ENCODE results near the gene CNGB1. TPM values are rescaled to one million over a fixed set of nuclear protein-coding genes. Genes with fewer than 3 reads are reported as not detected.

CNGB1 gene
- polyA plus RNA-seq, 1 experiment: not detected

GRCh38 chr16:57960310-57960709 lies 10.6 kb downstream of the CNGB1 start:
- ChIA-PET POLR2A (no interaction called here), CTCF (interaction anchor here (1.1 kb wide), 1 partner anchor 17 kb away, joined by 3 read pairs; no protein-coding TSS in a partner anchor)
- Histone ChIP-seq H3K27me3 (ENCODE audit: control insufficient read depth, insufficient read depth, low read length) (peaks cover 11% of the 10 kb centered on the region), H3K36me3 (ENCODE audit: control insufficient read depth, insufficient read depth, low read length) (no peaks in the 10 kb centered on the region), H3K4me3 (ENCODE audit: low read depth, low read length) (no peak overlapping the region)
- DNase-seq (ENCODE audit: low read depth): no peak
- no peak for TF ChIP-seq CTCF (IDR thresholded peaks at IDR 0.05; ENCODE audit: insufficient read depth, low read depth, low read length)

GRCh38 chr16:57959804-57960203 lies 11.1 kb downstream of the CNGB1 start:
- TF ChIP-seq CTCF (IDR thresholded peaks at IDR 0.05; ENCODE audit: insufficient read depth, low read depth, low read length): no peak
- ChIA-PET POLR2A (no interaction called here), CTCF (interaction anchor here (1.1 kb wide), 1 partner anchor 16 kb away, joined by 3 read pairs; no protein-coding TSS in a partner anchor)
- Histone ChIP-seq H3K27me3 (ENCODE audit: control insufficient read depth, insufficient read depth, low read length) (peaks cover 11% of the 10 kb centered on the region), H3K4me3 (ENCODE audit: low read depth, low read length) (no peak overlapping the region), H3K36me3 (ENCODE audit: control insufficient read depth, insufficient read depth, low read length) (no peaks in the 10 kb centered on the region)
- no peak for DNase-seq (ENCODE audit: low read depth)

GRCh38 chr16:57959121-57959520 lies 11.8 kb downstream of the CNGB1 start:
- no peak for TF ChIP-seq CTCF (IDR thresholded peaks at IDR 0.05; ENCODE audit: insufficient read depth, low read depth, low read length)
- no peak for DNase-seq (ENCODE audit: low read depth)
- Histone ChIP-seq H3K27me3 (ENCODE audit: control insufficient read depth, insufficient read depth, low read length) (peaks cover 12% of the 10 kb centered on the region), H3K4me3 (ENCODE audit: low read depth, low read length) (no peak overlapping the region), H3K36me3 (ENCODE audit: control insufficient read depth, insufficient read depth, low read length) (no peaks in the 10 kb centered on the region)
- ChIA-PET CTCF (interaction anchor here (0.6 kb wide), 1 partner anchor 59 kb away, joined by 4 read pairs; no protein-coding TSS in a partner anchor), POLR2A (no interaction called here)

GRCh38 chr16:57958544-57958943 lies 12.4 kb downstream of the CNGB1 start:
- DNase-seq (ENCODE audit: low read depth): no peak
- ChIA-PET CTCF (interaction anchor here (0.6 kb wide), 1 partner anchor 58 kb away, joined by 4 read pairs; no protein-coding TSS in a partner anchor), POLR2A (interaction anchor here (0.6 kb wide), 1 partner anchor 26 kb away, joined by 7 read pairs; no protein-coding TSS in a partner anchor)
- peaks cover 13% of the 10 kb centered on the region for H3K27me3 ChIP-seq (ENCODE audit: control insufficient read depth, insufficient read depth, low read length)
- H3K4me3 ChIP-seq (ENCODE audit: low read depth, low read length): no peak overlapping the region
- TF ChIP-seq CTCF (IDR thresholded peaks at IDR 0.05; ENCODE audit: insufficient read depth, low read depth, low read length): no peak
- no peaks in the 10 kb centered on the region for H3K36me3 ChIP-seq (ENCODE audit: control insufficient read depth, insufficient read depth, low read length)

GRCh38 chr16:57957673-57958392 lies 13.1 kb downstream of the CNGB1 start:
- DNase-seq (ENCODE audit: low read depth): no peak
- ChIA-PET CTCF (no interaction called here), POLR2A (no interaction called here)
- no peak overlapping the region for H3K4me3 ChIP-seq (ENCODE audit: low read depth, low read length)
- no peak for TF ChIP-seq CTCF (IDR thresholded peaks at IDR 0.05; ENCODE audit: insufficient read depth, low read depth, low read length)
- H3K36me3 ChIP-seq (ENCODE audit: control insufficient read depth, insufficient read depth, low read length): no peaks in the 10 kb centered on the region
- peaks cover 9% of the 10 kb centered on the region for H3K27me3 ChIP-seq (ENCODE audit: control insufficient read depth, insufficient read depth, low read length)
